ENCODE results near the gene SPTLC1. TPM values are rescaled to one million over a fixed set of nuclear protein-coding genes. Genes with fewer than 3 reads are reported as not detected.

SPTLC1 gene
- total and polyA plus RNA-seq, 2 experiments from 2014 or later = 54.8 to 100 TPM

- H4K20me1 ChIP-seq (replicated peaks; ENCODE audit: insufficient read depth) = peaks cover 3% of the 10 kb centered on the region; the same call in 1 of the 2 replicates
- no peak overlapping the region for H3K4me3 ChIP-seq
- H3K4me2 ChIP-seq = 0 out of 2 replicates have a peak overlapping the region, but pooled peaks have one; percentile 9
- H3K4me1 ChIP-seq (ENCODE audit: insufficient read depth) = peaks cover 17% of the 10 kb centered on the region; the same call in 1 of the 2 replicates
- Mint-ChIP-seq H3K27me3 (ENCODE audit: insufficient read depth, low read depth, poor library complexity) (peaks cover 8% of the 10 kb centered on the region), H3K4me3 (no peak overlapping the region), H3K36me3 (ENCODE audit: low read depth) (peaks cover 42% of the 10 kb centered on the region), H3K27ac (peak overlapping the region; percentile 13), H3K9me3 (peaks cover 6% of the 10 kb centered on the region; the same call in 2 of the 3 replicates), H3K4me1 (peaks cover 30% of the 10 kb centered on the region)
- peaks cover 90% of the 10 kb centered on the region for H3K79me2 ChIP-seq (replicated peaks; ENCODE audit: insufficient read depth)
- H2AFZ ChIP-seq = no peak overlapping the region
- TF ChIP-seq ZNF462 (CRISPR knock-in tag; IDR thresholded peaks at IDR 0.05) (no peak), CREB1 (CRISPR knock-in tag; IDR thresholded peaks at IDR 0.05; ENCODE audit: low read depth) (no peak)
- ATAC-seq = no peak
- H3K9me2 ChIP-seq (ENCODE audit: insufficient read depth) = peaks cover 4% of the 10 kb centered on the region; the same call in 1 of the 2 replicates
- 0 out of 2 replicates have a peak, but pooled peaks cover 3% of the 10 kb centered on the region for H3K36me3 ChIP-seq (ENCODE audit: insufficient read depth)
- H3K27me3 ChIP-seq (ENCODE audit: insufficient read depth) = no peaks in the 10 kb centered on the region
- H3F3A ChIP-seq (replicated peaks; ENCODE audit: low read depth) = no peaks in the 10 kb centered on the region
- DNase-seq (ENCODE audit: low spot score) = no peak
- H3K27ac ChIP-seq (ENCODE audit: low read depth) = no peak overlapping the region
Observed at GRCh38 chr9:92095236-92095635, 20.0 kb downstream of the SPTLC1 start.

- no peak overlapping the region for H3K4me3 ChIP-seq
- no peaks in the 10 kb centered on the region for H3K27me3 ChIP-seq (ENCODE audit: insufficient read depth)
- peaks cover 3% of the 10 kb centered on the region; the same call in 1 of the 2 replicates for H4K20me1 ChIP-seq (replicated peaks; ENCODE audit: insufficient read depth)
- 0 out of 2 replicates have a peak overlapping the region, but pooled peaks have one; percentile 9 for H3K4me2 ChIP-seq
- Mint-ChIP-seq H3K27ac (peak overlapping the region; percentile 13), H3K4me1 (peaks cover 30% of the 10 kb centered on the region), H3K27me3 (ENCODE audit: insufficient read depth, low read depth, poor library complexity) (peaks cover 8% of the 10 kb centered on the region), H3K9me3 (peaks cover 11% of the 10 kb centered on the region), H3K4me3 (no peak overlapping the region), H3K36me3 (ENCODE audit: low read depth) (peaks cover 48% of the 10 kb centered on the region)
- H3K9me2 ChIP-seq (ENCODE audit: insufficient read depth) = peaks cover 4% of the 10 kb centered on the region; the same call in 1 of the 2 replicates
- DNase-seq (ENCODE audit: low spot score) = peak; percentile 47
- peak; percentile 46 for ATAC-seq
- TF ChIP-seq CREB1 (CRISPR knock-in tag; IDR thresholded peaks at IDR 0.05; ENCODE audit: low read depth) (no peak), EZH2phosphoT487 (IDR thresholded peaks at IDR 0.05; ENCODE audit: unreplicated experiment) (no peak), JUNB (IDR thresholded peaks at IDR 0.05; ENCODE audit: unreplicated experiment) (no peak), NANOG (IDR thresholded peaks at IDR 0.05; ENCODE audit: borderline replicate concordance) (no peak), EZH2 (IDR thresholded peaks at IDR 0.05; ENCODE audit: low read depth, unreplicated experiment) (no peak)
- no peak overlapping the region for H3K27ac ChIP-seq (ENCODE audit: low read depth)
- peaks cover 17% of the 10 kb centered on the region; the same call in 1 of the 2 replicates for H3K4me1 ChIP-seq (ENCODE audit: insufficient read depth)
- no peaks in the 10 kb centered on the region for H3F3A ChIP-seq (replicated peaks; ENCODE audit: low read depth)
- H3K79me2 ChIP-seq (replicated peaks; ENCODE audit: insufficient read depth) = peaks cover 92% of the 10 kb centered on the region
- no peak overlapping the region for H2AFZ ChIP-seq
- peaks cover 7% of the 10 kb centered on the region; the same call in 1 of the 2 replicates for H3K36me3 ChIP-seq (ENCODE audit: insufficient read depth)
Observed at GRCh38 chr9:92094655-92095054, 20.6 kb downstream of the SPTLC1 start.
